Left hindlimb (tissue), 1 donor: Measurements from ENCODE around the gene ASB15.
A peak's percentile ranks its signal among the peaks of the same experiment; 100 is the strongest.
"Not testable (repeated sequence)": the region's sequence is repeated elsewhere in the genome, so short reads cannot be mapped to it uniquely, and the experiment has no call there.

Experiments used
- DNase-seq: peaks from one replicate; pipeline ENCODE4 v3.0.0-alpha.2; 2018

The ASB15 gene

GRCh38 chr7:123601530-123601929 is at the start of gene ASB15:
TSS of gene ASB15 (plus strand) at chr7:123601821. CDS start at chr7:123614503, 12,682 bp downstream.
- no peak for DNase-seq

- DNase-seq, result not testable (repeated sequence)
These were observed 49.5 kb upstream of the ASB15 start for GRCh38 chr7:123552134-123552533.

DNA sequence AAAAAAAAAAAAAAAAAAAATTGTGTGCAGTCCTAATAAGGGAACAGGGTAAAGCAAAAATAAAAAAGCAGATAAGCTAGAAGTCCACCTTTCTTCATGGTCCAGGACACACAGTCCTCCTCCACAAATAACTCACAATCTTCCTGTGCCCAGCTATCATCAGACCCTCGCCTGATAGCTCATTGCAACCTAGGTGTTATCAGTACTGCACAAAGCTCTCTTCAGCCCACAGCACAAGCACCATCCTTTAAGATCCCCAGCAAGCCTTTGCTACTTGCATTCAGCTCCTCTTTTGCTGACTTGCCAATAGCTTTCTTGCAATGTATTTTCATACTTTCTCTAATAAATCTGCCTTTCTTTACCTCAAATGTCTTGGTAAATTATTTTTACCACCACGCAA is 49.0 kb upstream of the ASB15 start:
- no peak for DNase-seq

DNA sequence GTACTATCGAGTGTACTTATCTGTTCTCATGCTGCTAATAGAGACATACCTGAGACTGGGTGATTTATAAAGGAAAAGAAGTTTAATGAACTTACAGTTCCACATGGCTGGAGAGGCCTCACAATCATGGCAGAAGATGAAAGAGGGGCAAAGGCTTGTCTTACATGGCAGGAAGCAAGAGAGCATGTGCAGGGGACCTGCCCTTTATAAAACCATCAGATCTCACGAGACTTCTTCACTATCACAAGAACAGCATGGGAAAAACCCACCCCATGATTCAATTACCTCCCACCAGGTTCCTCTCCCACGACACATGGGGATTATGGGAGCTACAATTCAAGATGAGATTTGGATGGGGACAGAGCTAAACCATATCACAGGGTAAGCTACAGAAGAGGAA is 48.5 kb upstream of the ASB15 start:
- no peak for DNase-seq

- no peak for DNase-seq
These were observed 46.1 kb upstream of the ASB15 start for GRCh38 chr7:123555484-123555883.

- DNase-seq, result no peak
These were observed 44.6 kb upstream of the ASB15 start for GRCh38 chr7:123557016-123557397.

DNA sequence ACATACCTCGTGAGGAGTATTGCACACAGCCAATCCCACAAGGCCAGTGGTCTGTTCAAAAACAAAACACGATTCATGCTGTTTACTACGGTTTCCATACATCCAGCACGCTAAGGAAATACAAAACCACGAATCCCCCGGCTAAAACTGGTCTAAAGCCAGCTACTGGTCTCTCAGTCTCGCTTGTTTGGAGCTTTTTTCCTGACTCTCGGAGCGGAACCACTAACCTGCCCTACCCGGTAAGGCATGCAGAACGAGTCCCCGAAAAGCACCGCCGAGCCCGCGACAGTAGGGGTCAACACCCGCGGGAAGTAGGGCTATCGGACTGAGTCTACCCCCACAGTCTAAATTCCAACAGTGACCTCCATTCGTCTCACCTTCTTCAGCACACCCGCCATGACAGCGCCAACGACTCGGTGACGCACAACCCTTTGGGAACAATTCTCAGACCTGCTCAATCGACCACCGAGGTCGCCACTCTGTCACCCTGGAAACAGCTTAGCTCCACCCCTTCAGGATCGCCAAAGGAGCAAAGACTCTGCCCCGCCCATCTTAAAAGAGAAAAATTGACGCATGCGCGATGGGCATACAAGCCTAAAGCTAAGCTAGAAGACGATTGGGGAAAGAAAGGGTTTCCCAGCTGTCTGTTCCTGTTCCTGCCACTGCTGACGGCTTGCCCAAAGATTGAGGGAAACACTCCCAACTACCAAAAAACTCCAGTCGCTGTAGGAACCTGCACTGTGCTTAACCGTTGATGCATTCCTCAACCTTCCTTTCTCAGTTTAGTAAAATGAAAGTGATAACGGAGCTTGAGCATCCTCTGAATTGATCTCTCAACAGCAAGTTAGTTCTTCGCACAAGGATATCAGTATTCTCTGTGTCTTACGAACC is 44.0 kb upstream of the ASB15 start, which contains the start of gene NDUFA5:
Gene NDUFA5 (minus strand): TSS at position 421 of the 891 bp plus-strand sequence. CDS start 23 bp downstream, at position 398.
- DNase-seq, result peak; percentile 98

- no peak for DNase-seq
These were observed 43.2 kb upstream of the ASB15 start for GRCh38 chr7:123558289-123558874.

GRCh38 chr7:123562121-123562520 is 39.5 kb upstream of the ASB15 start:
- no peak for DNase-seq

DNA sequence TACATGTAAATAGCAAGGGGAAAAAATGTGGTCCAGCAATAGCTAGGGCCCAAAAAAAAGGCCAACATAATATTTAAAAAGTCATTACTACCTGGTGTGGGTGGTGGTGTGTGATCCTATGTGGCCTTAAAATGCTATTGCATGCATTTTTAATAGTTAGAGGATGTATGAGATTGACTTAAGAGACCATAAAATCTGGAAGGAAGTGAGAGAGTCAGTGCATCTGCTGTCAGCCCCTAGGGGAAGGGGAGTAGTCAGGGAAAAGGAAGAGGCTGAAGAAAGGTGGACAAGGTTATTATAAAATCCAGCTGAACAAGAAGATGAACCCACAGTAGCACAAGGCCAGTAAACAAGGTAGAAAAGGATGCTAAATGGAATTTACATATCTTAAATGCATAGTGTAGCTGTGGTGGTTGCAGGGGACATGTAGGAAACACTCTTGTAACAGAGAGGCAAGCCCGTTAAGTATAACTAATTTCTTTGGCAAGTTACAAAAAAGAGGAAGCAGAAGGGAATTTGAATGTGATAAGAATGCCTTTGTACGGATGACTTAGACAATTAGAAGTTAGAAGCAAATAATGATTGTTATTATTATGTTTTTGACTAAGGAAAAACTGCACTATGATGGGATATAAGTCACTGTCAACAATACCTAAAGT is 32.1 kb upstream of the ASB15 start:
- no peak for DNase-seq

- DNase-seq, result no peak
These were observed 31.0 kb upstream of the ASB15 start for GRCh38 chr7:123570390-123571182.

GRCh38 chr7:123571187-123571586 is 30.4 kb upstream of the ASB15 start:
- no peak for DNase-seq

GRCh38 chr7:123571684-123572083 is 29.9 kb upstream of the ASB15 start:
- no peak for DNase-seq

DNA sequence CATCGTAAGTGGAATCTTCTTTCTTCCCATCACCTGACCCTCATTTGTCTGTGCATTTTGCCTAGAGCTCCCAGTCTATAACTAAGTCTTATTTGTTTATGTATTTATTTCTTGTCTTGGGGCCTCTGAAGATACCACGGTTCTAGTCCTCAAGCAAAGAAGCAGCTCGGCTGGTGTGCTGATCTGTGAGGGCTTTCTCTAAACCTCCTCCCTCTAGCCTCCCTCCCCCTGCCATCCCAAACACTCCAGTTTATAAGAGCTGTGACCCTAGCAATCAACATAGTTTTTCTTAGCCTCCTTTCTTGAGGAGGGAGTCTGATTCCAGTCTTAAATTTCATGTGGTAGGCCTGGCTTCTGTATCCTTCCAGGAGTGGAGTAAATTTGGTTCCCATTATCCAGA is 28.3 kb upstream of the ASB15 start:
- DNase-seq, result no peak

GRCh38 chr7:123573896-123574467 is 27.6 kb upstream of the ASB15 start:
- no peak for DNase-seq

DNA sequence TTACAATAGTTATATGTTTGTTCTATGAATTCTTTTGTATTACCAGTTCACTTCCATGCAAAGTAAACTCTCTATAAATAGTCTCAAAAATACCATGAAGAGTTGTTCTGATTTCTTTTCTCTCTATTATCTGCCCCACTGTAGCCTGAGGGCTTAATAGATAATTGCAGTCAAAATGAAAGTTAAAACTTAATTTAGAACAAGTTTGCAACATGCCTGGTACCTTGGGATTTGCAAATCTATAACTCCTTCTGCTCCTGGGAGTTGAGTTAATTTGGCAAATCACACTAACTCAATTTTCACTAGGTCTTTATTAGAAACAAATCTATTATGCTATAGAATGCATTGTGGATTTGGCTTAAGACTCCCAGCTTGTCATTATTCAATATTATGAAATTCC is 22.2 kb upstream of the ASB15 start:
- no peak for DNase-seq

GRCh38 chr7:123580406-123581161 is 21.0 kb upstream of the ASB15 start:
- DNase-seq, result no peak

- DNase-seq, result no peak
These were observed 20.5 kb upstream of the ASB15 start for GRCh38 chr7:123581162-123581459.

- no peak for DNase-seq
These were observed 17.8 kb upstream of the ASB15 start for GRCh38 chr7:123583821-123584220.

DNA sequence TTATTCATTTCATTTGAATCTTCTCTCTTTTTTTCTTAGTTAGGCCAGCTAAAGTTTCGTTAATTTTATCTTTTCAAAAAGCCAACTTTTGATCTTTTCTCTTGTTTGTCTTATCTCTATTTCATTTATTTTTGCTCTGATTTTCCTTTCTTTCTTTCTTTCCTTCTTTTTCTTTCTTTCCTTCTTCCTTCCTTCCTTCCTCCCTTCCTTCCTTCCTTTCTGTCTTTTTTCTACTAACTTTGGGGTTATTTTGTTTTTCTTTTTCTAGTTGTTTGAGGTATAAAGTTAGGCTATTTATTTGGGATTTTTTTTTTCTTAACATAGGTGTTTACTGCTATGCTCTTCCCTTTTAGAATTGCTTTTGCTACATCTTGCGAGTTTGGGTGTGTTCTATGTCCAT is 13.2 kb upstream of the ASB15 start:
- DNase-seq, result no peak

GRCh38 chr7:123594813-123595241 is 6.8 kb upstream of the ASB15 start:
- DNase-seq, result no peak

GRCh38 chr7:123598657-123599056 is 3.0 kb upstream of the ASB15 start:
- DNase-seq, result no peak
